ENCODE data around the gene NEDD4L. TPM values are rescaled to one million over a fixed set of nuclear protein-coding genes. Genes with fewer than 3 reads are reported as not detected.

The NEDD4L gene
- total and polyA plus RNA-seq, 10 of the 15 experiments (the other 5 are each of a cell fraction or from before 2014, with no cell fraction given), result 7.4 to 24.0 (median 17.7) TPM

DNA sequence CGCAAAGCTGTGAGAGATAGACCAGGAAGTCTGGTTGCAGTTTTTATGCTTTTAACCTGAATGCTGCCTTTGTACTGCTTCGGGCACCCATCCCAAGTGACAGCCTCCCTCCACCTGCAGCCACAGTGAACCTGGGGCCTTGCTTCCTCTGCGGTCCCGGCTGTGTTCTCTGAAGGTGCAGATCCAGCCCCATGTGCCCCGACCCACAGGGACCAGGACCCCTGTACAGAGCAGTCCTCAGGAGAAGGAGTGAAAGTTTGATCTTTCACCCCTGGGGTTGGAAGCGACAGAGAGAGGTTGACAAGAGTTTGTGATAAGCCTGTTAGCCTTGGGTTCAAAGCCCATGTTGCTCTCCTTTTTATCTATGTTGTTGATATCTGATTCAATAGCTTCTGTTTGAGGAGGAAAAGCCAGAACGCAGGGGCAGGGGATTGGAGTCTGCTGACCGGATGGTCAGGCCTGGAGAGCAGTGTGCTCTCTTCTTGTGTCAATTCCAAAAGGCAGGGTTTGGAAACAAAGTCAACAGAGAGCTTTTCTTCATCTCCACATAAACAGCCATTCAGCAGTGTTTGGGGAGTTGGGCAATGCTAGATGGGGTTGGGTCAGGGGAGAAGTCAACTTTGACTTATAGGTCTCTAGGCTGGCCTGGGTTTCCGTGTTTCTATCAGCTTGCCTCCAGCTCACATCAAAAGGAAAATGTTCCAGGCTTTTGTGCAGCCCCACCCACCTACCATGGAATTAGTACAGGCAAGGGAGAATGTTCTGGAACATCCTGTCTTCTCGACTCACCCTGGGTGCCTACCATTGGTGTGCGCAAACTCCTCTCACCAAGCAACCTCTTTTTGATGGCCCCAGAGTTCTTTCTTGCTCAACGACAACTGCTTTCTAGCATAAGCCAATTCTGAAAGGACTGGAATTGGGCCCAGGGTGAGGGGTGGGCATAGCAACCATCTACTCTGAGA is 369.9 kb downstream of the NEDD4L start:
- peaks cover 0 to 2% of the 10 kb centered on the region in 2 experiments; a peak in 3 of 4 replicates for H3K27me3 ChIP-seq (replicated peaks in 1 of 2; ENCODE audit: control insufficient read depth in 2 of 2, insufficient read depth in 2 of 2, low read length in 1 of 2)
- TF ChIP-seq BMI1 (IDR thresholded peaks at IDR 0.05; ENCODE audit: borderline replicate concordance), result no peak
- TF ChIP-seq BCL11A (IDR thresholded peaks at IDR 0.05; ENCODE audit: low read depth, low read length), result no peak
- no peak for TF ChIP-seq REST (IDR thresholded peaks at IDR 0.05; ENCODE audit: low read depth, low read length)
- TF ChIP-seq EGR1 (IDR thresholded peaks at IDR 0.05; ENCODE audit: borderline replicate concordance in 1 of 2, low read depth in 2 of 2, low read length in 2 of 2), result no peak
- no peak for TF ChIP-seq YBX1 (IDR thresholded peaks at IDR 0.05)
- no peak for TF ChIP-seq SUZ12 (IDR thresholded peaks at IDR 0.05; ENCODE audit: unreplicated experiment)
- H4K20me1 ChIP-seq (ENCODE audit: control insufficient read depth, insufficient read depth), result no peaks in the 10 kb centered on the region
- in situ Hi-C loops (cut with MboI), result no loop called here
- no peaks in the 10 kb centered on the region for H3K36me3 ChIP-seq (ENCODE audit: control insufficient read depth in 2 of 2, insufficient read depth in 2 of 2, low read length in 1 of 2)
- H3K4me3 ChIP-seq, result no peak overlapping the region
- H3K4me2 ChIP-seq (ENCODE audit: control insufficient read depth, insufficient read depth), result no peak overlapping the region
- ChIA-PET SMC1A (ENCODE audit: uncharacterized antibody, unreplicated experiment) (no interaction called here), POLR2A (no interaction called here), RAD21 (ENCODE audit: unreplicated experiment) (no interaction called here), CTCF (no interaction called here)
- no peaks in the 10 kb centered on the region for H3K4me1 ChIP-seq (ENCODE audit: control insufficient read depth, insufficient read depth, low read length)
- H3K9me3 ChIP-seq (replicated peaks; ENCODE audit: control insufficient read depth, insufficient read depth, low read length), result no peaks in the 10 kb centered on the region
- FAIRE-seq, result no peak
- intact Hi-C loops (cut with micrococcal nuclease; ENCODE audit: unreplicated experiment), result no loop called here
- no peak for DNase-seq (ENCODE audit: low read depth, low spot score)
- no peak for ATAC-seq
- no peak overlapping the region for H3K27ac ChIP-seq (ENCODE audit: control insufficient read depth, insufficient read depth)
- no peaks in the 10 kb centered on the region for H3K79me2 ChIP-seq (ENCODE audit: control insufficient read depth, insufficient read depth, low read length)
- no TSS peak for BruUV-seq (replicated peaks)
- no peak overlapping the region for H2AFZ ChIP-seq (ENCODE audit: control insufficient read depth, low read depth, low read length)
- no peak overlapping the region for H3K9ac ChIP-seq (ENCODE audit: control insufficient read depth, insufficient read depth, low read length)
- 26% methylated on average over 12 of the region's 12 CpGs for WGBS (ENCODE audit: insufficient coverage, insufficient replicate concordance, low lambda C conversion rate, missing lambda C conversion rate)
